ENCODE data around the gene ENOSF1.

The ENOSF1 gene

DNA sequence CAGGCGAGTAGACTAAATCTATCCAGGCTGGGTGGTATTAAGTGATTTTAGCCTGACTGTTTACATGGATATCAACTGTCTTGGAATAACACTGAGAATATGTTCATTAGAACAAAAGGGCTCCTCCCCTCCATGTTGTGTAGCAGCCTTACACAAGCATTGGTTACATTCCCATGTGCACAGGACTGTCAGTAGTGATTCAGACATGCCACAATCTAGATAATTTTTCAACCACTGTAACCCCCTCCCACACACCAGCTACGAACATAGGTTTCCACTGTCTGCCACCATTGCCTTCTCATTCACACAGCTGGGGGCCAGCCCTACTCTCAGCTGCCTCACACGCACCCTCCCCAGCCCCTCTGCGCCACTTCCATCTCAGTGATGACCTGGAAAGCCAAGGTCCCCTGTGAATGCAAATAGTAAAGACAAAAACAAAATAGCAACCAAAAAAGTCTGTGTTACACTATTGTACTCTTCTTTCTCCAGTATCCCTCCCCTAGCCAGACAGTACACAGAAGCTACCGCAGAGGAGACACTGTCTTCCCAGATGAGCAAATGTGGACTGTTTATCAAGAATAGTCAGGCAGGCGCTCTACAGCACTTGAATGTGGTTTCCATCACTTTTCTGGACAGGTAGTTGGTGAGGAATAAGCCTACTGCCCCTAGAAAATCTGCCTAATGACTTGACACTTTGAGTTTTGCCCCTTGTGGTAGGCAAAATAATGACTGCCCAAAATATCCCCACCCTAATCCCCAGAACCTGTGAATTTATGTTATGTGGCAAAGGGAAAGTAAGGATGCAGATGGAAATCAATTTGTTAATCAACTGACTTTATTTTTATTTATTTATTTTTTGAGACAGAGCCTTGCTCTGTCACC lies 82.9 kb downstream of the ENOSF1 start:
- DNase-seq: no peak

DNA sequence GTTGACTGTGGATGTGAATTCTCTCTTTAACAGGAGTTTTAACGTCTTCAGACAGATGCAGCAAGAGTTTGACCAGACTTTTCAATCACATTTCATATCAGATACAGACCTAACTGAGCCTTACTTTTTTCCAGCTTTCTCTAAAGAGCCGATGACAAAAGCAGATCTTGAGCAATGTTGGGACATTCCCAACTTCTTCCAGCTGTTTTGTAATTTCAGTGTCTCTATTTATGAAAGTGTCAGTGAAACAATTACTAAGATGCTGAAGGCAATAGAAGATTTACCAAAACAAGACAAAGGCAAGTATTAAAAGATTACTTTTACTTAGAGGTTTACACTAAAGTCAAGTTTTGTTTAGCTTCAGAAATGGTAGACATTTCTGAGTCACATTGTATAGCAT lies 85.2 kb downstream of the ENOSF1 start:
- no peak for DNase-seq

DNA sequence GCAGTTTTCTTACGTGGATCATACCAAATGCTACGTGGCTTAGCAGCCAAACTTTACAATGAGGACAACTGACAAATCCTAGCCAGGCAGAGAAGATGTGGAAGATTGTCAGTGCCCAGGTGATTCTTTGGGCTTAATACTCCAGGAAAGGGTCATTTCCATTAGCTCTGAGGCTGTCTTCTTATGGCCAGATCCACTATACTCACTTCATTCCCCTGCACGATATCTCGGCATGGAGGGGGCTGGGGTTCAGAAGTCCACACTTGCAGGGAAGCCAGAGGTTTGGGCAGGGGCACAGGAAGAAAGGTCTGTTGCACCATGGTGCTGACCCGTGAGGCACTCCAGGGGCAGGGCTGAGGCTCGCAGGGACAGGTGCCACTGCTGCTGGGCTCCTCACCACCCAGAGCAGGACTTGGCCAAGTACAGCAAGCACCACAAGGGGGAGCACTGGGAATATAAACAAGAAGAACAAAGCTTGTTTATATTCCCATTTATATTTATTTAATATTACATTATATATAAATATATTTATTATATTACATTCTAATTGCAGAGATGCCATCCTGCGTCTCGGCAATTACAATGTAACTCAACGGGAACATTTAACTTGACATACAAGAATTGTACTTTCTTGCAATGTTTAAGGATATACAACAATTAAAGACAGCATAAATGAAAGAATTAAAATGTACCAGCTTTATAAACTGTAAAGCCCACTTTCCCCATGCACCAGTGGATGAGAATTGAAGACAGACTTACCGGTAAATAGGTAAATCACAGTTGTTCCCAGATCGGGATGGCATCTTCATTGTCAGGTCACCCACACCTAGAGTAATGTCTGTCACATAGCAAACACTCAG lies 88.4 kb downstream of the ENOSF1 start:
- DNase-seq: peak; percentile 58 to 69

DNA sequence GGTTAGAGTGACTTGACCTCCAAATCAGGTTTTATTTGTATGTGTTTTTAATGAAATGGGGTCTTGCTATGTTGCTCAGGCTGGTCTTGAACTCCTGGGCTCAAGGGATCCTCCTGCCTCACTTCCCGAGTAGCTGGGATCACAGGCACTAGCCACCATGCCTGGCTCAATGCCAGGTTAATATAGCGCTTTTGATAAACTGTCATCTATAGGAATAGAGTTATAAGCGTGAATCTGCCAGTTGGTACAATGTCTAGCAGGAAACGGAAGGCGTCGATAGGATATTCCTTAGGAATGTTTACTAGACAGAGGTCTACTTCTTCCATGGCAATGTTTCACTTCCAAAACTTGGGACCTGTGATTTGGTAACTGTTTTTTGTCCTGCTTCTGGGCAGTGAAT lies 90.1 kb downstream of the ENOSF1 start:
- no peak for DNase-seq

DNA sequence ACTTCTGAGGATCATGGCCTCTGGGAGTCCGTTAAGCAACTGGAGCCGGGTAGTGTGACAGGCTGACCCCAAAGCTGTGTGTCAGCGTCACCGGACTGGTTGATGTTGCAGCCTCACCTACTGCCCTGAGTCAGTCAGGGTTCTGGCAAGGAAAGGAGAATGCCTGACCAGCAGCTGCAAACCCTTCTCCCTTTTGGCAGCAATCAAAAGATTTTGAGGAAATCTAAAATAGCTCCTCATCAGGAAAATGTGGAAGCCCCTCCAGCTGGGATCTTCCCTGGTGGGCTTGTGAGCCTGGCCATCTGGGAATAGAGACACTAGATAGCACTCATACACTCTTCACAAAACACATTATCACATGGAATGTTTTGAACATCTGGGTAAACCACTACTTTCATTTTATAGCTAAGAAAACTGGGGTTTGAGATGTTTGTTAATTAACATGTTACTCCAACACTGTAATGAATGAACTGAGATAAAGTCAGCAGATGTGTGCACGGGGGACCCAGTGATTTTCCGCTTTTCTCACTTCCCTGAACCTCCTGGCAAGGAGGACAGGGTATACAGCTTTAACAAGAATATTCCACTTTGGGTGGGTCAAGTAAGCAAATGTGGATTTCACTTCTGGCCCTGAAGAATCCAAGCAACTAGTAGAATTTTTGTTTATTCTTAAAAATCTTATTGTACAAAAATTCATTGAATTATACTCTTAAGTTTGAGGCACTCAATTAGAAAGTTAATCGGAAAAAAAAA lies 91.0 kb downstream of the ENOSF1 start:
- no peak for DNase-seq
